ENCODE results near the gene PNLIPRP2.

The PNLIPRP2 gene

DNA sequence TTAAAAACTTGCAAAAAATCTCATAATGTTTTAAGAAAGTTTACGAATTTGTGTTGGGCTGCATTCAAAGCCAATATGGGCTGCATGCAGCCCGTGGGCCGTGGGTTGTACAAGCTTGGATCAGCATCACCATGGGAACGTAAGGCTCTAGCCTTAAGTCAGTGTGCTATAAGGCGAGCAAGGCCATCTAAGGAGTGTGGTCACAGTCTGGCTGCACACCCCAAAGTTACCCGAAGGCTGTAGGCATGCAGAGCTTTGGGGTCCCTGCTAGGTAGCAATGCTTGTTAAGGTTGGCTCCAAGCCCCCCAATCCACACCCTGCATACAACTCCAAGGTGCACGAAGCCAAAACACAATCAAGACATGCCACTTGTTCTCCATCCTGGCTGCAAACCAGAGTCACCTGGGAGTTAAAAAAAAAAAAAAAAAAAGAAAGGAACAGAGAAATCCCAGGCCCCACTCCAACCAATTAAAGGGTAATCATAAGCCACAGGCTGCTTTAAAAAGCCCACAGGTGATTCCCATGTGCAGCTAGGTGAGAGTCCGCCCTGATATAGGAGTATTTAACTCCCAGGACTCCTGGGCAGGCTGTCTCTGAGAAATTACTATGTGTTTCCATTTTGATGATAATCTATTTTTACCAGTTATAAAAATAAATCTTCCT lies 8.5 kb upstream of the PNLIPRP2 start:
- DNase-seq (ENCODE audit: low read depth in 3 of 3): no peak

- no peak for DNase-seq (ENCODE audit: low read depth in 3 of 3)
These were observed 7.3 kb upstream of the PNLIPRP2 start for GRCh38 chr10:116613471-116613870.

DNA sequence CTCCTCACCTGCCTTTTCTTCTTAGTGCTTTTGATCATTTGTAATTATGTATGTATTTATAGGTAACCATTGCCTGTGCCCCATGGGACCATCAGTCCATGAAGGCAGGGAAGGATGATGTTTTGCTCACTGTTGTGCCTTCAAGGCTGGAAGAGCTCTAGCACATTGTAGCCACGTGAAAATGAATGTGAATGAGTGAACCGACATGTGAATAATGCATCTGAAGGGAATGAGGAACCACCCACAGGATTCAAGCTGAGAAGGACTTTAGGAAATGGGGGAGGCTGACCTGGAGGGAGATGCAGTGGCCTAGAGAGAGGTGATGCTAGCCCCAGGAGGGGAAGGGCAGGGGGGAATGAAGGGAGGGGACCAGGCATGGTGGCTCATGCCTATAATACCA lies 6.0 kb upstream of the PNLIPRP2 start:
- DNase-seq (ENCODE audit: low read depth in 3 of 3): no peak

GRCh38 chr10:116615199-116615776 lies 5.5 kb upstream of the PNLIPRP2 start:
- DNase-seq (ENCODE audit: low read depth in 3 of 3): no peak

- no peak for DNase-seq (ENCODE audit: low read depth in 3 of 3)
These were observed 723 bp downstream of the PNLIPRP2 start for GRCh38 chr10:116621476-116621875.

GRCh38 chr10:116621934-116622655 lies 1.3 kb downstream of the PNLIPRP2 start:
- DNase-seq (ENCODE audit: low read depth in 3 of 3): no peak

GRCh38 chr10:116625845-116626244 lies 5.1 kb downstream of the PNLIPRP2 start:
- DNase-seq (ENCODE audit: low read depth in 3 of 3): no peak

GRCh38 chr10:116626815-116627214 lies 6.1 kb downstream of the PNLIPRP2 start:
- DNase-seq (ENCODE audit: low read depth in 3 of 3): no peak

GRCh38 chr10:116627386-116627933 lies 6.7 kb downstream of the PNLIPRP2 start:
- DNase-seq (ENCODE audit: low read depth in 3 of 3): no peak

DNA sequence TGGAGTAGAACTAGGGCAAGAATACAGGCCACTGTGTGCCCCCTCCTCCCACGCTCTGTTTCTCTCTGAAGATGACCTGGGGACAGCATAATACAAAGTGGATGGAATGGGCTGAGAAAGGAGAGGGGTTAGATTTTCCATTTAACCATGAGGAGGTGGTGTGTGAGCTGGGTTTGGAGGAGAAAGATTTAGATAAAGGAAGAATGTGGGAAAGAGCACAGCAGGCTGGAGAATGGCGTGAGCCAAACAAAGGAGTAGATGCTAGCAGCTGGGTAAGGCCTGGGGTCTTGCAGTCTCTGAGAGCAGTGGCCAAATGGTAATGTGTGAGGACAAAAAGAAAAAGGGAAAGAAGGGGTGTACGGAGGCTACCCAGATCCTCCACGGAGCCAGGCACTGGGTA lies 8.6 kb downstream of the PNLIPRP2 start:
- DNase-seq (ENCODE audit: low read depth in 3 of 3): no peak

DNA sequence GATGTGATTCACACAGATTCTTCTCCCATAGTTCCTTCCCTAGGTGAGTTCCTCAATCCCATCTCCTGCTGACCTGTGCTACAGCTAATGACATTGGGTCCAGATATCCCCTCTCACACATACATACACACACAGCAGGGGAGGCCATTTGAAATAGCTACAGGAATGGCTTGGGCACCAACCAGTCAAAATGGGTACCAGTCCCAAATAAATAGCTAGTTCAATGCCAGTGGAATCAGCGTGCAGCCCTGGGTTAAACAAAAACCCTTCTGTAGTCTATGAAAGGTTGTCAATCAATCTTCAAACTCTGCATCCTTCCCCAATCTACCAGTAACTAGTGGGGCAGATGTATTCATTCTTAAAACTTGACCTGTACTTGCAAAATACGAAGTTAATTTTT lies 9.3 kb downstream of the PNLIPRP2 start:
- DNase-seq (ENCODE audit: low read depth in 3 of 3): no peak

GRCh38 chr10:116631871-116632295 lies 11.1 kb downstream of the PNLIPRP2 start:
- no peak for DNase-seq (ENCODE audit: low read depth in 3 of 3)

- DNase-seq (ENCODE audit: low read depth in 3 of 3): no peak
These were observed 12.0 kb downstream of the PNLIPRP2 start for GRCh38 chr10:116632596-116633215.

GRCh38 chr10:116633216-116633600 lies 12.5 kb downstream of the PNLIPRP2 start:
- no peak for DNase-seq (ENCODE audit: low read depth in 3 of 3)

- DNase-seq (ENCODE audit: low read depth in 3 of 3): no peak
These were observed 13.6 kb downstream of the PNLIPRP2 start for GRCh38 chr10:116634126-116634975.

DNA sequence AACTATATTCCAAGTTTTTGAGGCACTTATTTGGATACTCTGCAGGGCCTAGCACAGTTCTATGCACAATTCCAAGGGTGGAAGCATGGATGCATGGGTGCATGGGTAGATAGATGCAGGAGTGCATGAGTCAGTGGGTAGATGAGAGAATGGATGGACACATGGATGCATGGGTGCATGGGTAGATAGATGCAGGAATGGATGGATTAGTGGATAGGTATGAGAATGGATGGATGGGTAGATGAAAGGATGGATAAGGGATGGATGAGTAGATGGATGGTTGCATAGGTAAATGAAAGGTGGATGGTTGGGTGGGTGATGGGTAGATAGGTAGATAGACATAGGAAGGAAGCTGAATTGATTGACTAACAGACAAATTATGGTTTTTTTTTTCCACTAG lies 15.6 kb downstream of the PNLIPRP2 start:
- DNase-seq (ENCODE audit: low read depth in 3 of 3): no peak

GRCh38 chr10:116636976-116637375 lies 16.2 kb downstream of the PNLIPRP2 start:
- DNase-seq (ENCODE audit: low read depth in 3 of 3): no peak

- no peak for DNase-seq (ENCODE audit: low read depth in 3 of 3)
These were observed 17.1 kb downstream of the PNLIPRP2 start for GRCh38 chr10:116637830-116638229.

GRCh38 chr10:116646502-116646901 lies 25.7 kb downstream of the PNLIPRP2 start:
- no peak for DNase-seq (ENCODE audit: low read depth in 3 of 3)

- DNase-seq (ENCODE audit: low read depth in 3 of 3): no peak
These were observed 28.1 kb downstream of the PNLIPRP2 start for GRCh38 chr10:116648903-116649302.

DNA sequence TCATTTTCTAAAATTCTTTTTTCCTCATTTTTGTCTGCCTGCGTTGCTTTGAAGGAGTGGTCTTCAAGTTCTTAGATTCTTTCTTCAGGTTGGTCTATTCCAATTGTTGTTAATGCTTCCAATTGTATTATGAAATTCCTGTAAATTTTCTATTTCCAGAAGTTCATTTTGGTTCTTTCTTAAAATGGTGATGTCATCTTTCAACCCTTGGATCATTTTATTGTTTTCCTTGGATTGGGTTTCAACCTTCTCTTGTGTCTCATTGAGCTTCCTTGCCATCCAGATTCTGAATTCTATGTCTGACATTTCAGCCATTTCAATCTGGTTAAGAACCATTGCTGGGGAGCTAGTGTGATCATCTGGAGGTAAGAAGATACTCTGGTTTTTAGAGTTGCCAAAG lies 33.1 kb downstream of the PNLIPRP2 start:
- DNase-seq (ENCODE audit: low read depth in 3 of 3): no peak

All from stimulated activated CD4-positive, alpha-beta T cell treated with anti-CD3 and anti-CD28 coated beads, TNF-alpha, amount 100 ng/mL, for 48 hours (primary cell).